H1 (cell line): ENCODE measurements around the gene HEPACAM.

ENCODE experiments used
- EP300 ChIP-seq, 2 experiments: IDR thresholded peaks; 1 replicate in 1 of 2; 2 replicates in 1 of 2; pipeline ENCODE4 v1.6.1; 2011 to 2012; ENCODE audit warnings: low read depth in 2 of 2, low read length in 2 of 2, mild to moderate bottlenecking in 2 of 2, borderline replicate concordance in 1 of 2, inconsistent platforms in 1 of 2, moderate library complexity in 1 of 2
- EZH2 ChIP-seq: fragments of 200-600 bp; sonication (generic); IDR thresholded peaks from 2 replicates; pipeline ENCODE4 v1.7.1; 2012; ENCODE audit warnings: low read depth, mild to moderate bottlenecking, moderate library complexity, low read length, inconsistent platforms; ENCODE audit not compliant: severe bottlenecking
- MAFK ChIP-seq: IDR thresholded peaks from 2 replicates; pipeline ENCODE4 v1.6.1; 2012; ENCODE audit warnings: low read depth, mild to moderate bottlenecking, improper control_type of control experiment, low read length
- TAF1 ChIP-seq: IDR thresholded peaks from 2 replicates; pipeline ENCODE4 v1.6.1; 2011; ENCODE audit warnings: mild to moderate bottlenecking, low read depth, low read length
- TCF12 ChIP-seq: IDR thresholded peaks from 2 replicates; pipeline ENCODE4 v1.6.1; 2011; ENCODE audit warnings: low read depth, mild to moderate bottlenecking, low read length
- TF ChIP-seq, protein P1 (sequence below), 3 experiments: IDR thresholded peaks; 1 replicate in 2 of 3; 2 replicates in 1 of 3; pipeline versions ENCODE4 v1.5.1 to v1.6.1; 2011; ENCODE audit warnings: low read length in 3 of 3, mild to moderate bottlenecking in 3 of 3, inconsistent platforms in 2 of 3, low read depth in 1 of 3, moderate library complexity in 1 of 3; ENCODE audit not compliant: insufficient read depth in 1 of 3; ENCODE audit errors: control extremely low read depth in 1 of 3

DNA sequence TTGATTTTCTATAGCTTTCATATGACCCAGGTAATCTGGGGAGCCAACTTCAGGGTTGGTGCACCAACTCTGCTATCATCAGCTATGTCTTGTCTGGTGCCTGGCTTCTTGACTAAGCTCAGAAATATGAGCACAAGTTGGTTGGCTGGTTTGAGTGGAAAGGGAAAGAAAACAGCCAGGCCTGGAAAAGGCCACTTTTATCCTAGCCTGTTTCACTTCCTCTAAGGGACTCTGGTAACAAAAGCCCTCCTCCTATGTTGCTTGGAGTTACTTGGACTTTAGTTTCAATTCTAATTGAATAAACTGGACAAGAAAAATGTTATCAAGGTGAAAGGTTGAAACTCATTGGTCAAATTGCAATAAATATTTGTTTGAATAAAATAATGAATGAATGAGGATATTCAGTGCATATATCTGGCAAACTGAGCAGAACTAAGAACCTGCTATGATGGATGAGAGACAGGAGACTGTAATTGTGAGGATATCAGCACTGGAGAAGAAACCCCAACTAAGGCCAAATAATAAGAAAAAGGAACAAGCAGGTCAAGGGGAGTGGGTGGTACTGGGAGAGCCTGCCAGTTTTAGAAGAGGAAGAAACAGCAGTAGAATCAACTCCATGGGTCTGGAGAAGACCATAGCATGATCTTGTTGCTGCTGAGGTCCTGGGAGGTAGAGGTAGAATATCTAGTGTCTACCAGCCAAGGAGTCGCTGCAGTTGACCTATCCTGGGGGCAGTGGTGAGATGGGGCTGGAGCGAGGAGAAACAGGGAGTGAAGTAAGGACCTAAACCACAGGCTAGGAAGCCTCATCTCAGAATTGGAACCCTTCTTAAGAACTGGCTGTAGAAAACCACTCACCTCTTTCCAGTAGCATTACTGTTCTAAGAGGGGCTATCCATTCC, 46.4 kb downstream of the HEPACAM start:
- TF ChIP-seq, protein P1, sequence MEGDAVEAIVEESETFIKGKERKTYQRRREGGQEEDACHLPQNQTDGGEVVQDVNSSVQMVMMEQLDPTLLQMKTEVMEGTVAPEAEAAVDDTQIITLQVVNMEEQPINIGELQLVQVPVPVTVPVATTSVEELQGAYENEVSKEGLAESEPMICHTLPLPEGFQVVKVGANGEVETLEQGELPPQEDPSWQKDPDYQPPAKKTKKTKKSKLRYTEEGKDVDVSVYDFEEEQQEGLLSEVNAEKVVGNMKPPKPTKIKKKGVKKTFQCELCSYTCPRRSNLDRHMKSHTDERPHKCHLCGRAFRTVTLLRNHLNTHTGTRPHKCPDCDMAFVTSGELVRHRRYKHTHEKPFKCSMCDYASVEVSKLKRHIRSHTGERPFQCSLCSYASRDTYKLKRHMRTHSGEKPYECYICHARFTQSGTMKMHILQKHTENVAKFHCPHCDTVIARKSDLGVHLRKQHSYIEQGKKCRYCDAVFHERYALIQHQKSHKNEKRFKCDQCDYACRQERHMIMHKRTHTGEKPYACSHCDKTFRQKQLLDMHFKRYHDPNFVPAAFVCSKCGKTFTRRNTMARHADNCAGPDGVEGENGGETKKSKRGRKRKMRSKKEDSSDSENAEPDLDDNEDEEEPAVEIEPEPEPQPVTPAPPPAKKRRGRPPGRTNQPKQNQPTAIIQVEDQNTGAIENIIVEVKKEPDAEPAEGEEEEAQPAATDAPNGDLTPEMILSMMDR (IDR thresholded peaks at IDR 0.05; ENCODE audit: control extremely low read depth in 1 of 3, insufficient read depth in 1 of 3, low read depth in 1 of 3, low read length in 3 of 3), result no peak
- TF ChIP-seq EZH2 (no peak), MAFK (no peak), TAF1 (no peak), EP300 (IDR thresholded peaks at IDR 0.05; ENCODE audit: borderline replicate concordance in 1 of 2, low read depth in 2 of 2, low read length in 2 of 2) (no peak), TCF12 (no peak)
